MM.1S (cell line): ENCODE results near the gene NANS.
"Not testable (repeated sequence)": the region's sequence is repeated elsewhere in the genome, so short reads cannot be mapped to it uniquely, and the experiment has no call there.

Experiments used
- EZH2 ChIP-seq: fragments of 300-600 bp; sonication (generic); optimal IDR thresholded peaks from 2 replicates; pipeline ENCODE3; 2017; ENCODE audit warnings: low read depth, mild to moderate bottlenecking, antibody characterized with exemption, low read length, mixed read lengths
- EZH2phosphoT487 ChIP-seq: fragments of 300-600 bp; sonication (generic); IDR thresholded peaks from 2 replicates; pipeline ENCODE4 v1.6.1; 2018; ENCODE audit warnings: antibody characterized with exemption, low read length
- TF ChIP-seq, protein P1 (sequence below): fragments of 300-600 bp; sonication (generic); IDR thresholded peaks from 2 replicates; pipeline ENCODE4 v1.5.1; 2016; ENCODE audit warnings: antibody characterized with exemption, low read length, mixed read lengths

DNA sequence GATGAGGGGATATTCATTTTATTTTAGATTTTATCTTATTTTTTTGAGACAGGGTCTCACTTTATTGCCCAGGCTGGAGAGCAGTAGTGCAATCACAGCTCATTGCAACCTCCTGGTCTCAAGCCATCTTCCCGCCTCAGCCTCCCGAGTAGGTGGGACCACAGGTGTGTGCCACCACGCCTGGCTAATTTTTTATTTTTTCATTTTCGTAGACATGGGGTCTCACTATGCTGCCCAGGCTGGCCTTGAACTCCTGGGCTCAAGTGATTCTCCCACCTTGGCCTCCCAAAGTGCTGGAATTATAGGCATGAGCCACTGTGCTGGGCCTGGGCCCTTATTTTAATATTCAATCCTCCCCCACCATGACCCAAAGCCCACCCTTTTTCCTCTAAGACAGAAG is 73.5 kb downstream of the NANS start:
- TF ChIP-seq, protein P1, sequence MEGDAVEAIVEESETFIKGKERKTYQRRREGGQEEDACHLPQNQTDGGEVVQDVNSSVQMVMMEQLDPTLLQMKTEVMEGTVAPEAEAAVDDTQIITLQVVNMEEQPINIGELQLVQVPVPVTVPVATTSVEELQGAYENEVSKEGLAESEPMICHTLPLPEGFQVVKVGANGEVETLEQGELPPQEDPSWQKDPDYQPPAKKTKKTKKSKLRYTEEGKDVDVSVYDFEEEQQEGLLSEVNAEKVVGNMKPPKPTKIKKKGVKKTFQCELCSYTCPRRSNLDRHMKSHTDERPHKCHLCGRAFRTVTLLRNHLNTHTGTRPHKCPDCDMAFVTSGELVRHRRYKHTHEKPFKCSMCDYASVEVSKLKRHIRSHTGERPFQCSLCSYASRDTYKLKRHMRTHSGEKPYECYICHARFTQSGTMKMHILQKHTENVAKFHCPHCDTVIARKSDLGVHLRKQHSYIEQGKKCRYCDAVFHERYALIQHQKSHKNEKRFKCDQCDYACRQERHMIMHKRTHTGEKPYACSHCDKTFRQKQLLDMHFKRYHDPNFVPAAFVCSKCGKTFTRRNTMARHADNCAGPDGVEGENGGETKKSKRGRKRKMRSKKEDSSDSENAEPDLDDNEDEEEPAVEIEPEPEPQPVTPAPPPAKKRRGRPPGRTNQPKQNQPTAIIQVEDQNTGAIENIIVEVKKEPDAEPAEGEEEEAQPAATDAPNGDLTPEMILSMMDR, result not testable (repeated sequence)
- TF ChIP-seq EZH2phosphoT487, EZH2: not testable (repeated sequence)
